ENCODE measurements around the gene MT1X.
A peak's percentile ranks its signal among the peaks of the same experiment; 100 is the strongest.

MT1X gene

DNA sequence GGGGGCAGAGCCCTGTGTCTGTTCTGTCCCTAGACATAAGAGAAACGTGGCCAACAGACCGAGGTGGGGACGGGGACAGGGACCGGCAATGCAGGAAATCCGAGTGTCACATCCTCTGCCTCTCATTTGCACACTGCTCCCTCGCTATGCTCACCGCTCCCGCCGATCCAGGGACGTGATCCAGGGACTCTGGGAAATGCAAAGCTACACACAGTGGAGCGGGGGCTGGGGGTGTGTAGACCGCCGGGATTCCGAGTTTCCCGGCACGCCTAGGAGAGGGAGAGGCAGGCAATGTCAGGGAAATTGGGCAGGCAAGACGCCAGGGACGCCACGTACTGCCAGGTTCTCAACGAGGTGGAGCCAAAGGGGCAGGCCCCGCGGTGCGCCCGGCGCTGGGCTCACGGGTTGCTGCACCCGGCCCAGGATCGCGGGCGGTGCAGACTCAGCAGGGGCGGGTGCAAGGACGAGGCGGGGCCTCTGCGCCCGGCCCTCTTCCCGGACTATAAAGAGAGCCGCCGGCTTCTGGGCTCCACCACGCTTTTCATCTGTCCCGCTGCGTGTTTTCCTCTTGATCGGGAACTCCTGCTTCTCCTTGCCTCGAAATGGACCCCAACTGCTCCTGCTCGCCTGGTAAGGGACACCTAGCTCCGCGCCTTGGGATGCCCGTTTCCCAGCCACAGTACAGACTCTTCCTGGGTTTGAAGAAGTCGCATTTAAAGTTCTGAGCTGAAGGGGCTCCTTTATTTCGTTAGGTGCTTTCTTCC is at the start of gene MT1X:
TSS of gene MT1X (plus strand) at position 532 of the 764 bp plus-strand sequence. CDS start at position 603, 71 bp downstream.
- no CpG with 5 or more reads among the region's 49 CpGs for WGBS (ENCODE audit: insufficient coverage, insufficient read length)
- Histone ChIP-seq H3K36me3 (ENCODE audit: control insufficient read depth, insufficient read depth, low read length) (no peaks in the 10 kb centered on the region), H3K9me3 (ENCODE audit: control insufficient read depth, insufficient read depth, low read length) (no peaks in the 10 kb centered on the region), H3K4me1 (ENCODE audit: control insufficient read depth, insufficient read depth, low read length) (peaks cover 4% of the 10 kb centered on the region; the same call in 1 of the 2 replicates), H3K27me3 (ENCODE audit: control insufficient read depth, insufficient read depth, low read length) (peaks cover 2% of the 10 kb centered on the region; the same call in 1 of the 2 replicates), H3K4me3 (ENCODE audit: low read length) (peak within 1 kb of the TSS; percentile 58; the same call in 1 of the 2 replicates), H3K27ac (ENCODE audit: low read length) (no peak within 1 kb of the TSS)
- no peak for DNase-seq (ENCODE audit: low read depth, low spot score)

DNA sequence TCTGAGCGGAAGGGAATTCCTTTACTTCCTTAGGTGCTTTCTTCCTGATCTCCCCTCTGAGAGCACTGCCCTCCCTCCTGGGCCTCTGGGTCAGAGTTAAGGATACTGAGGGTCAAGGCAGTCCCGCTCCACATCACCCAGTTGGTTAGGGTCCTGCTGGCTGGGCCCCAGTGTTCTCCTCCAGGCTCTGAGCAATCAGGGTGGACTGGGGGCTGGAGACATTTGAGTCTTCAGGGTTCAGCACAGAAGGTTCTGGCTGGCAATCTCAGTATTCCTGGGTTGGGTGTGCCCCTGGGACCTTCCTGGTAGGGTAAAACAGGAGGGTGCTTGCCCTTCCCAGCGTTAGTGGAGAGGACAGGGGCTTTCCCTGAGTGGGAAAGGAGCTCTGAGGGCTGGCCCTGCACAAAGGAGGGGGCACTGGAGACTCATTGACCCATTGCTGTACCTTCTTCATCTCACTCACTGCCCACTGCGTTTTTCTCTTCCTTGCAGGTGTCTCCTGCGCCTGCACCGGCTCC is 49.4 kb upstream of the MT1X start:
- Histone ChIP-seq H3K9me3 (ENCODE audit: control insufficient read depth, insufficient read depth, low read length) (no peaks in the 10 kb centered on the region), H3K36me3 (ENCODE audit: control insufficient read depth, insufficient read depth, low read length) (no peaks in the 10 kb centered on the region; the same call in 1 of the 2 replicates), H3K4me3 (ENCODE audit: low read length) (no peak overlapping the region), H3K4me1 (ENCODE audit: control insufficient read depth, insufficient read depth, low read length) (peaks cover 2% of the 10 kb centered on the region; the same call in 1 of the 2 replicates), H3K27ac (ENCODE audit: low read length) (no peak overlapping the region), H3K27me3 (ENCODE audit: control insufficient read depth, insufficient read depth, low read length) (peaks cover 95% of the 10 kb centered on the region)
- DNase-seq (ENCODE audit: low read depth, low spot score) = no peak
- no CpG with 5 or more reads among the region's 6 CpGs for WGBS (ENCODE audit: insufficient coverage, insufficient read length)

- no peak overlapping the region for H3K27ac ChIP-seq (ENCODE audit: low read length)
- H3K27me3 ChIP-seq (ENCODE audit: control insufficient read depth, insufficient read depth, low read length) = peaks cover 99% of the 10 kb centered on the region
- H3K4me3 ChIP-seq (ENCODE audit: low read length) = no peak overlapping the region
- DNase-seq (ENCODE audit: low read depth, low spot score) = no peak
- no peaks in the 10 kb centered on the region for H3K9me3 ChIP-seq (ENCODE audit: control insufficient read depth, insufficient read depth, low read length)
- H3K4me1 ChIP-seq (ENCODE audit: control insufficient read depth, insufficient read depth, low read length) = peaks cover 2% of the 10 kb centered on the region; the same call in 1 of the 2 replicates
- no CpG with 5 or more reads among the region's 7 CpGs for WGBS (ENCODE audit: insufficient coverage, insufficient read length)
- no peaks in the 10 kb centered on the region; the same call in 1 of the 2 replicates for H3K36me3 ChIP-seq (ENCODE audit: control insufficient read depth, insufficient read depth, low read length)
These were observed 48.7 kb upstream of the MT1X start for GRCh38 chr16:56633535-56633934.

DNA sequence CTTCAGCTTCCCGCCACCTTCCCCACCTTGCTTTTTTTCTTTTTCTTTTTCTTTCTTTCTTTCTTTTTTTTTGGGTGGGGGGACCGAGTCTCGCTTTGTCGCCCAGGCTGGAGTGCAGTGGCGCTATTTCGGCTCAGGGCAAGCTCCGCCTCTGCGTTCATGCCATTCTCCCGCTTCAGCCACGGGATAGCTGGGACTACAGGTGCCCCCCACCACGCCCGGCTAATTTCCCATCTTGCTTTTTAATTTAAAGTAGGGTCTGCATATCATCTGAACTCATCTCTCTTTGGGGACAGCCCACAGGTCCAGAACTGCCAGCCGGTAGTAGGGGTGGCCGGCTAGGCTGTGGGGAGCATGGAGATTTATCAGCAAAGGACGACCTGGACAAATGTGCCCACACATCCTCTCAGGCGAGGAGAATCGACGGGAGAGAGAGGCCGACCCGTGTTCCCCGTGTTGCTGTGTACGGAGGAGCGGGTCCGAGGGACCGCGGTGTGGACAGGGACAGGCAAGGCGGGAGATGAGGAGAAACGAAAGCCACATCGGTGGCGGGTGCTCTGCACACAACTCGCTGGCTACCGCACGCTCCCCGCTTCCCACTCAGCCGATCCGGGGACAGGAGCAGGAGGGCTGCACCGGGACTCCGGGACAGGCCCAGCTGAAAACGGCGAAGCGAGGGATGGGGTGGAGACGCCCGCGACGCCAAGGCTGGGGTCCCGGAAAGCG is 47.4 kb upstream of the MT1X start:
- Histone ChIP-seq H3K4me3 (ENCODE audit: low read length) (peak overlapping the region; percentile 11; the same call in 1 of the 2 replicates), H3K9me3 (ENCODE audit: control insufficient read depth, insufficient read depth, low read length) (no peaks in the 10 kb centered on the region), H3K4me1 (ENCODE audit: control insufficient read depth, insufficient read depth, low read length) (peaks cover 2% of the 10 kb centered on the region; the same call in 1 of the 2 replicates), H3K36me3 (ENCODE audit: control insufficient read depth, insufficient read depth, low read length) (no peaks in the 10 kb centered on the region; the same call in 1 of the 2 replicates), H3K27me3 (ENCODE audit: control insufficient read depth, insufficient read depth, low read length) (peaks cover 99% of the 10 kb centered on the region), H3K27ac (ENCODE audit: low read length) (no peak overlapping the region)
- DNase-seq (ENCODE audit: low read depth, low spot score) = no peak
- no CpG with 5 or more reads among the region's 47 CpGs for WGBS (ENCODE audit: insufficient coverage, insufficient read length)

DNA sequence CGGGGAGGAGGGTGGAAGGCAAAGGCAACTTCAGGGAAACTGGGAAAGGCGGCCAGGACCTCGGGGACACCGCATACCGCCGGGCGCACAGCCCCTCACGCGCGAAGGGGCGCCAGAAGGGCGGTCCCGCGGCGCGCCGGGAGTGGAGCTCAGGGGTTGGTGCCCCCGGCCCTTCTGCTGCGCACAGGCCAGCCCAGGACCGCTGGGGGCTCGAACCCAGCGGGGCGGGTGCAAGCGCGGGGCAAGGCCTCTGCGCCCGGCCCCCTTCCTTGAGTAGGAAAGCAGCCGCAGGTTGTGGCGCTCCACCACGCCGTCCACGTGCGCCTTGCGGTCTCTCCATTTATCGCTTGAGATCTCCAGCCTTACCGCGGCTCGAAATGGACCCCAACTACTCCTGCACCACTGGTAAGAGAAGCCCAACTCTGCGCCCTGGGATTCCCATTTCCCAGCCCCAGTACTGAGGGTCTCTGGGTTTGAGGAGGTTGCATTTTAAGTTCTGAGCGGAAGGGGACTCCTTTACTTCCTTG is 46.8 kb upstream of the MT1X start:
- Histone ChIP-seq H3K27me3 (ENCODE audit: control insufficient read depth, insufficient read depth, low read length) (peaks cover 97% of the 10 kb centered on the region), H3K27ac (ENCODE audit: low read length) (no peak overlapping the region), H3K9me3 (ENCODE audit: control insufficient read depth, insufficient read depth, low read length) (no peaks in the 10 kb centered on the region), H3K36me3 (ENCODE audit: control insufficient read depth, insufficient read depth, low read length) (no peaks in the 10 kb centered on the region; the same call in 1 of the 2 replicates), H3K4me1 (ENCODE audit: control insufficient read depth, insufficient read depth, low read length) (peaks cover 2% of the 10 kb centered on the region; the same call in 1 of the 2 replicates), H3K4me3 (ENCODE audit: low read length) (peak overlapping the region; percentile 11; the same call in 1 of the 2 replicates)
- no CpG with 5 or more reads among the region's 40 CpGs for WGBS (ENCODE audit: insufficient coverage, insufficient read length)
- DNase-seq (ENCODE audit: low read depth, low spot score) = no peak

GRCh38 chr16:56636616-56637413 is 45.5 kb upstream of the MT1X start:
- H3K27me3 ChIP-seq (ENCODE audit: control insufficient read depth, insufficient read depth, low read length) = peaks cover 97% of the 10 kb centered on the region
- no peaks in the 10 kb centered on the region for H3K9me3 ChIP-seq (ENCODE audit: control insufficient read depth, insufficient read depth, low read length)
- WGBS (ENCODE audit: insufficient coverage, insufficient read length) = no CpG with 5 or more reads among the region's 9 CpGs
- no peak for DNase-seq (ENCODE audit: low read depth, low spot score)
- no peak overlapping the region for H3K27ac ChIP-seq (ENCODE audit: low read length)
- no peaks in the 10 kb centered on the region; the same call in 1 of the 2 replicates for H3K36me3 ChIP-seq (ENCODE audit: control insufficient read depth, insufficient read depth, low read length)
- H3K4me3 ChIP-seq (ENCODE audit: low read length) = no peak overlapping the region
- H3K4me1 ChIP-seq (ENCODE audit: control insufficient read depth, insufficient read depth, low read length) = peaks cover 2% of the 10 kb centered on the region; the same call in 1 of the 2 replicates

GRCh38 chr16:56637814-56638750 is 44.2 kb upstream of the MT1X start, which contains the start of gene MT1A:
Gene MT1A (plus strand): TSS chr16:56638666. CDS start chr16:56638739, 73 bp downstream.
- H3K36me3 ChIP-seq (ENCODE audit: control insufficient read depth, insufficient read depth, low read length) = no peaks in the 10 kb centered on the region; the same call in 1 of the 2 replicates
- WGBS (ENCODE audit: insufficient coverage, insufficient read length) = no CpG with 5 or more reads among the region's 68 CpGs
- H3K4me3 ChIP-seq (ENCODE audit: low read length) = no peak within 1 kb of the TSS
- peaks cover 2% of the 10 kb centered on the region; the same call in 1 of the 2 replicates for H3K4me1 ChIP-seq (ENCODE audit: control insufficient read depth, insufficient read depth, low read length)
- no peaks in the 10 kb centered on the region for H3K9me3 ChIP-seq (ENCODE audit: control insufficient read depth, insufficient read depth, low read length)
- no peak within 1 kb of the TSS for H3K27ac ChIP-seq (ENCODE audit: low read length)
- H3K27me3 ChIP-seq (ENCODE audit: control insufficient read depth, insufficient read depth, low read length) = peaks cover 97% of the 10 kb centered on the region
- no peak for DNase-seq (ENCODE audit: low read depth, low spot score)

GRCh38 chr16:56639045-56639444 is 43.2 kb upstream of the MT1X start:
- peaks cover 2% of the 10 kb centered on the region; the same call in 1 of the 2 replicates for H3K4me1 ChIP-seq (ENCODE audit: control insufficient read depth, insufficient read depth, low read length)
- no CpG with 5 or more reads among the region's 1 CpG for WGBS (ENCODE audit: insufficient coverage, insufficient read length)
- no peaks in the 10 kb centered on the region for H3K9me3 ChIP-seq (ENCODE audit: control insufficient read depth, insufficient read depth, low read length)
- H3K27me3 ChIP-seq (ENCODE audit: control insufficient read depth, insufficient read depth, low read length) = peaks cover 97% of the 10 kb centered on the region
- no peak overlapping the region for H3K27ac ChIP-seq (ENCODE audit: low read length)
- H3K4me3 ChIP-seq (ENCODE audit: low read length) = no peak overlapping the region
- no peak for DNase-seq (ENCODE audit: low read depth, low spot score)
- H3K36me3 ChIP-seq (ENCODE audit: control insufficient read depth, insufficient read depth, low read length) = no peaks in the 10 kb centered on the region; the same call in 1 of the 2 replicates

GRCh38 chr16:56640076-56640475 is 42.2 kb upstream of the MT1X start:
- no peak for DNase-seq (ENCODE audit: low read depth, low spot score)
- peaks cover 96% of the 10 kb centered on the region for H3K27me3 ChIP-seq (ENCODE audit: control insufficient read depth, insufficient read depth, low read length)
- WGBS (ENCODE audit: insufficient coverage, insufficient read length) = no CpG with 5 or more reads among the region's 1 CpG
- H3K36me3 ChIP-seq (ENCODE audit: control insufficient read depth, insufficient read depth, low read length) = no peaks in the 10 kb centered on the region; the same call in 1 of the 2 replicates
- no peak overlapping the region for H3K4me3 ChIP-seq (ENCODE audit: low read length)
- H3K9me3 ChIP-seq (ENCODE audit: control insufficient read depth, insufficient read depth, low read length) = no peaks in the 10 kb centered on the region
- no peak overlapping the region for H3K27ac ChIP-seq (ENCODE audit: low read length)
- peaks cover 2% of the 10 kb centered on the region; the same call in 1 of the 2 replicates for H3K4me1 ChIP-seq (ENCODE audit: control insufficient read depth, insufficient read depth, low read length)

All from iPS DF 6.9 (cell line).